Measurements from ENCODE around the gene BRIX1.
A peak's percentile ranks its signal among the peaks of the same experiment; 100 is the strongest.
"Not testable (repeated sequence)": the region's sequence is repeated elsewhere in the genome, so short reads cannot be mapped to it uniquely, and the experiment has no call there.

BRIX1 gene

DNA sequence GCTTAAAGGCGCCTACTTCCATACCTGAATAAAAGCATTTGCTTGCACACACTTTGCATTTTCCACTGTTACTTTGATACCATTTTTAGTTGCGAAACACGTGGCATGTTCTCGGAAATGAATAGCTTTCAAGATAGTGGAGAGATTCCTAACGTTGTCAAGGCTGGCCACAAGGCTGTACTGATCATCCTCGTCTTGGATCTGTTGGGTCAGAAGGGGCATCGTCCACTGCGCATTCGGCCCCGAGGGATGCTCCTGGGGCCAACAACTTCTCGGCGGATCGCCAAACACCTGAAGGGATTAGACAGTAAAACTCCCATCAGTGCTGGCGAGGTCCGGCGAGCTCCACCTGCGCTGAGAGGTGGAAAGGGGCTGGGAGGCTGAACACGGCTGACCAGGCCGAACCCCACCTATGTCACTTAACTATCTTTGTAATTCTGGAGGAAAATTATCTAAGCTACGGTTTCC lies 806 bp upstream of the BRIX1 start:
- no peak for DNase-seq (ENCODE audit: low read depth in 2 of 2)

DNA sequence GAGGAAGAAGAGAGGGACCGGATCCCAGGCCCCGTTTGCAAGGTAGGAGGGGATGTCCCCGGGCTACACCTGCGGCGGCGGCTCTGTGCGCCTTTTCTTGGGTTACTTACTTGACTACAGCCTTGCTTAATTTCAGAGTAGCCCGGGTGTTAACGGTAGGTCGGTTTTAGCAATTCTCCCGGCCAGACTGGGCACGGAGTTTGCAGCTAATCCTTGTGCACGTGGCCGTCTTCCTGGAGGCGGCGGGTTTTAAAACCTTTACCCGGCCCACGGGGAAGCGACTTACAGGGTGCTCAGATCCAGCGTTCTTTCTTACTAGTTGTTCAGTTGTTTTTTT lies 313 bp downstream of the BRIX1 start:
- no peak for DNase-seq (ENCODE audit: low read depth in 2 of 2)

GRCh38 chr5:34916518-34916917 lies 1.0 kb downstream of the BRIX1 start:
- DNase-seq (ENCODE audit: low read depth in 2 of 2) = no peak

GRCh38 chr5:34918025-34918424 lies 2.5 kb downstream of the BRIX1 start:
- no peak for DNase-seq (ENCODE audit: low read depth in 2 of 2)

DNA sequence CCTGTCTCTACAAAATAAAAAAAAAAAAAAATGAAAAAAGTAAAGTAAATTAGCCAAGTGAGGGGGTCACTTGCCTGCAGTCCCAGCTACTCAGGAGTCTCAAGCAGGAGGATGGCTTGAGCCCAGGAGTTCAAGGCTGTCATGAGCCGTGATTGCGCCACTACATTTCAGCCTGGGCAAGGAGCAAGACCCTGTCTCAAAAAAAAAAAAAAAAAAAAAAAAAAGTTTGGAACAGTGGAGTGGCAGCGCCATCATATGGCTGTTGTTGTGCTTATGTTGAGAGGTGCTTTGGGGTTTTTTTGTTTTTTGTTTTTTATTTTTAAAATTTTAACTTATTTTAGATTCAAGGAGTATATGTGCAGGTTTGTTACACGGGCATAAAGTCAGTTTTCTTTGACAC lies 3.6 kb downstream of the BRIX1 start:
- no peak for DNase-seq (ENCODE audit: low read depth in 2 of 2)

- not testable (repeated sequence) for DNase-seq (ENCODE audit: low read depth in 2 of 2)
Observed at GRCh38 chr5:34923256-34923655, 7.7 kb downstream of the BRIX1 start.

DNA sequence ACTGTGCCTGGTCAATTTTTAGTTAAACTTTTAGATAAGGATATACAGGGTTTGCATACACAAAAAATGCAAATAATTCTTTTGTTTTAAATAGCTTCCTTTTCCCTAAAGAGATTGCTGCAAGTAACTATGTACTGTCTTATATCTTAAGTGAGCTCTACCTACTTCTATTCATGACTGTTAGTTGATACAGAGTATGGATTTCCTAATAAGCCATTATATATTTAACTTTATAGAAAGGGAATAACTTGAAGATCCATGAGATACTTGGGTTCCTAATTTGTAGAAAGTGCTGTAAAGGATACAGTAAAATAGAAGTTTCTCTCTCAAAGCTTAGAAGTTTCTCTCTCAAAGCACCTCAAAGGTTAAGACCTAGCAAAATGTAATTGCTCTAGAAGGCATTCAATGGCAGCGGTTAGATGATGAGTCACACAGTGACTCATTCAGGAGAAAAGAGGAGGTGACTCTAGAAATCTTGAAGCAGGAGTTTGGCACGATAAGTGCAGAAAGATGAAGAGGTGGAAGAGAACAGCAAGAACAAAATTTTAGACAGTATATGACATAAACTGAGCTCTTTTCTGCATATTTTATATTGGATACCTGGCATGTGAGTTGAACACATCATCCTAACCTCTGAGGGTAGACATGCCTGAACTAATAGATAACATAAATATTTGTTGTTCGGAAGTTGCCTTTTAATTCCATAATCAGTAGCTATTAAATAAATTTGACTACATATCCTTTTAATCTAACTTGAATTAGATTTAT lies 8.4 kb downstream of the BRIX1 start:
- peak in 1 of 2 donors; percentile 8 for DNase-seq (ENCODE audit: low read depth in 2 of 2)

DNA sequence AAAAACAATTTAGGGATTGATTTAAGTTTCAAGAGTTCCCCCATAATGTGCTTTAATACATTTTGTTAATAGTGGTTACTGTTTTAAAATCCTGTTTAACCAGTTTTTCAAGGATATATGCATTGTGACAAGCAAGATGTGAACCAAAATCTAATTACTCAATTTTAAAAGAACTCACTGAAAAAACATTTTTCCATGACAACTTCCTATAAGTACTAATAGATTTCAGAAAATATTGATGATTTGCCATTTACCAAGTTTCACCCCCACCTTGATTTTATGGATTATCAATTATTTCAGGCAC lies 8.9 kb downstream of the BRIX1 start:
- DNase-seq (ENCODE audit: low read depth in 2 of 2) = no peak

- no peak for DNase-seq (ENCODE audit: low read depth in 2 of 2)
Observed at GRCh38 chr5:34926318-34926888, 10.9 kb downstream of the BRIX1 start.

DNA sequence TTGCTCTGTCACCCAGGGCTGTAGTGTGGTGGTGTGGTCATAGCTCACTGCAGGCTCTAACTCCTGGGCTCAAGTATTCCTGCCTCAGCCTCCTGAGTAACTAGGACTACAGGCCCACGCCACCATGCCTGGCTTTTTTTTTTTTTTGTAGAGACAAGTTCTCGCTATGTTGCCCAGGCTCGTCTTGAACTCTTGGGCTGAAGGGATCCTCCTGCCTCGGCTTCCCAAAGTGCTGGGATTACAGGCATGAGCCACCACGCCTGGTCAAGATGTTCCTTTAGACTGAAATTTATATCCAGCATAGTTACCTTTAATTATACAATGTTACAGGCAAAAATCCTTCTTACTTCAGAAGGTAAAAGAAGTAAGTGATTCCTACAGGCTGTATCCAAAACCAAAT lies 12.3 kb downstream of the BRIX1 start:
- DNase-seq (ENCODE audit: low read depth in 2 of 2) = no peak

GRCh38 chr5:34928267-34928666 lies 12.8 kb downstream of the BRIX1 start:
- DNase-seq (ENCODE audit: low read depth in 2 of 2) = no peak

- DNase-seq (ENCODE audit: low read depth in 2 of 2) = peak; percentile 96 to 98
Observed at GRCh38 chr5:34929134-34929719, 13.7 kb downstream of the BRIX1 start, which contains the start of gene DNAJC21. DNAJC21 (plus strand) TSS chr5:34929559; CDS start chr5:34929820, 261 bp downstream.

- peak; percentile 75 to 76 for DNase-seq (ENCODE audit: low read depth in 2 of 2)
Observed at GRCh38 chr5:34929720-34930461, 14.4 kb downstream of the BRIX1 start.

DNA sequence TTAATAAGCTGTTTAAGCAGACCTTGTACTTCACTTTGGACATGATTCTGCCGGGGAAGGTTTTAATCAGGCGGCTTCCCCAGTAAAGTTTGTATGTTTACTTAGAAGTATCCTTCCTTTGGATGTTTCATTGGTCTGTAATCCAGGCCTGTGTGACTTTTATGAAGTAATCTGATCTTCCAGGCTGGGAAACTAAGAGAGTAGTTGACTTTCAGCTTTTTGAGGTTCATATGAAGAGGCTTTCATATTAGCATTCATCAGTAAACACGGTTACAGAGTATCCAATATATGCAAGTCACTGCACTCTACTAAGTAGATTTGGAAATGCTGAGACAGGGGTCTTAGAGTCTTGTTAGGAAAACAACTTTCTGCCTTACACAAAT lies 14.9 kb downstream of the BRIX1 start:
- DNase-seq (ENCODE audit: low read depth in 2 of 2) = no peak

DNA sequence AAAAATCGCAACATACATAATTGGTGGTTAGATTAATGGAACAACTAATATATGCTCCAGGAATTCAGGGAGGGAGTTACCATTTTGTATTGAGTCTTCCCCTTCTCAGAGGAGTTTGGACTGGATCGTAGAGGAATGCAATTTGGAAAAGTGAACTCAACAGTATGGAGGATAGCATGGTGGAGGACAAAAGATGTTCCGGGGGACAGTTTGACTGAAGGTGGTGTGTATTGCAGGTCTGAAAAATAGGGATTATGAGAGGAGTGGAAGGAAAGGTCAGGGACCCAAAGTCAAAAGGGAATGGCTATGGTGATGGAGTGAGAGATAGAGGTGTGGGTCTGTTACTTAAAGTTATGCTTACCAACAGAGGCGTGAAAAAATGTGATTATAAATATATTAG lies 15.4 kb downstream of the BRIX1 start:
- DNase-seq (ENCODE audit: low read depth in 2 of 2) = no peak

DNA sequence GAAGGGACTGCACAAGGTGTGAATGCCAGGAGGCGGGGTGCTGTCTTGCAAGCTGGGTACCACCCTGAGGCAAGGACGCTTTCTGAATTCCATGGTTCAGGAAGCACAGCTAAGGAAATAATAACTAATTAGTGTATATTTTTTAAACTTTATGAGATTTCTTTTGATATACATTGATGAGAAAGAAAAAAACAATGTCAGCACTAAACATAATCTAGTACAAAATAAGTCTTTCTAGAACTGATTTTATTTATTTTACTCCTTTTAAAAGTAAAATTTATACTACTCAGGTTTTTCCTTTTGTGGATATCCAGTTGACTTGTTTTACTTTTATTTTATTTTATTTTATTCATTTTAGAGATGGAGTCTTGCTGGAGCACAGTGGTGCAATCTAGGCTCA lies 17.4 kb downstream of the BRIX1 start:
- DNase-seq (ENCODE audit: low read depth in 2 of 2) = no peak

DNA sequence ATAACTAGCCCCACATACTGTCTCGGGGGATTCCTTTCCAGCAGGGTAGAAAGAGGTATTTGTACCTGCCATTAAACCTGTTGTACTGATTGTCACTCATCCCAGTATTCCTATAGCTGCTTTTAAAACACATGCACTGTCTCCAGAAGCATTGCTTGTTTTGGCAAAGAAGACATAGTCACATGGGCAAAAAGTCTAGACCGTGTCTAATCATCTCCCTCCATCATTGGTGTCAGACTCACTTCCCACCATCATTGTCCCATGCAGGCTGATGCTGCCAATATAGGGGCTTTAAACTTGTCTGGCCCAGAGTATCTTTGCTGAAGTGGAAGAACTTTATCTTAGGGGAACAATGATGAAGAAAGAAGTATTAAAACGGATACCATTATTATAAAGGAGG lies 26.4 kb downstream of the BRIX1 start:
- no peak for DNase-seq (ENCODE audit: low read depth in 2 of 2)

GRCh38 chr5:34944044-34944443 lies 28.5 kb downstream of the BRIX1 start:
- no peak for DNase-seq (ENCODE audit: low read depth in 2 of 2)

DNA sequence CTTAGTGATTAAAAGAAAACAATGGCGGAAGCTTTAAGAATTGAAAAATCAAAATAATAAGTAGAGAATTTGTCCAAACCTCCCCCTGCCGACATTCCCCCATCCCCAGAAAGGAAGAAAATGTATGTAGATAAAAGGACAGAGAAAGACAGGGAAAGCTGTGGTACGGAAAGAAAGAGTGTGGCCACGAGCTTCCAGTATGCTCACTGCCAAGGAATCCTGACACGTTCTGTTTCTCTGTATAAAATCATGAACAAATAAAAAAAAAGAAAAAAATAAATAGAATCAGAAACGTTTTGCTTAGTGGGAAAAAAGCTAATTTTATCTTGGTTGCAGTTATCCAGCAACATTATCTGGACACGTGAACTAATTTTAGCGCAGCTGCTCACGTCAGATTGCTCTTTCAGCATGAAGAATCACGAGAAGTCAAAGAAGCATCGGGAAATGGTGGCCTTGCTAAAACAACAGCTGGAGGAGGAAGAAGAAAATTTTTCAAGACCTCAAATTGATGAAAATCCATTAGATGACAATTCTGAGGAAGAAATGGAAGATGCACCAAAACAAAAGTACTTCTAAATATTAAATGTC lies 29.0 kb downstream of the BRIX1 start:
- no peak for DNase-seq (ENCODE audit: low read depth in 2 of 2)

GRCh38 chr5:34957321-34957720 lies 41.8 kb downstream of the BRIX1 start:
- no peak for DNase-seq (ENCODE audit: low read depth in 2 of 2)

- no peak for DNase-seq (ENCODE audit: low read depth in 2 of 2)
Observed at GRCh38 chr5:34957857-34958690, 42.6 kb downstream of the BRIX1 start.
